Stomach (tissue), 4 donors: ENCODE results near the gene CLCNKA.

Source experiments
- CTCF ChIP-seq, 7 experiments: fragments of 450-650 bp in 4 of 7; fragments of 200-600 bp in 3 of 7; sonication (generic) in 3 of 7; IDR thresholded peaks; one replicate each; pipeline ENCODE4 v1.5.1; 2016 to 2019; ENCODE audit warnings: antibody characterized with exemption in 7 of 7, control low read depth in 2 of 7, mild to moderate bottlenecking in 1 of 7
- EP300 ChIP-seq: sonication (generic); formaldehyde crosslinking; IDR thresholded peaks from one replicate; pipeline ENCODE4 v1.6.1; 2017; ENCODE audit warnings: antibody characterized with exemption
- POLR2A ChIP-seq, 4 donors: fragments of 450-650 bp; IDR thresholded peaks; one replicate each; pipeline ENCODE4 v1.6.1; 2016; ENCODE audit warnings: antibody characterized with exemption in 4 of 4, control low read depth in 2 of 4, mild to moderate bottlenecking in 1 of 4, moderate library complexity in 1 of 4
- POLR2AphosphoS5 ChIP-seq, 3 donors: sonication (generic); formaldehyde crosslinking; IDR thresholded peaks; one replicate each; pipeline ENCODE4 v1.6.1; 2016; ENCODE audit warnings: antibody characterized with exemption in 3 of 3

- TF ChIP-seq CTCF (IDR thresholded peaks at IDR 0.05) (no peak), EP300 (no peak), POLR2A (IDR thresholded peaks at IDR 0.05) (no peak), POLR2AphosphoS5 (IDR thresholded peaks at IDR 0.05) (no peak)
Observed at GRCh38 chr1:16048573-16049189, 26.8 kb downstream of the CLCNKA start.
